Effector memory CD4-positive, alpha-beta T cell (primary cell): ENCODE results near the gene HIRA.
"Not testable (repeated sequence)": the region's sequence is repeated elsewhere in the genome, so short reads cannot be mapped to it uniquely, and the experiment has no call there.

Source experiments
- DNase-seq, 3 donors: peaks; one replicate each; pipeline ENCODE4 v3.0.0-alpha.2; 2020
- H3K27ac ChIP-seq: 2 replicates; pipeline ENCODE4 v1.7.0; 2013; ENCODE audit warnings: mild to moderate bottlenecking, low read length, moderate library complexity; ENCODE audit not compliant: insufficient read depth, poor library complexity, severe bottlenecking
- H3K27me3 ChIP-seq: replicated peaks from 2 replicates; pipeline ENCODE4 v1.7.0; 2013; ENCODE audit warnings: mild to moderate bottlenecking, low read length; ENCODE audit not compliant: insufficient read depth, control insufficient read depth, poor library complexity, severe bottlenecking
- H3K36me3 ChIP-seq: 2 replicates; pipeline ENCODE4 v1.7.0; 2013; ENCODE audit warnings: mild to moderate bottlenecking, low read length, moderate library complexity; ENCODE audit not compliant: control insufficient read depth, insufficient read depth
- H3K4me1 ChIP-seq: 2 replicates; pipeline ENCODE4 v1.7.0; 2013; ENCODE audit warnings: low read length, mild to moderate bottlenecking; ENCODE audit not compliant: control insufficient read depth, insufficient read depth, poor library complexity, severe bottlenecking
- H3K4me3 ChIP-seq: 2 replicates; pipeline ENCODE4 v1.7.0; 2013; ENCODE audit warnings: low read length, low read depth, mild to moderate bottlenecking; ENCODE audit not compliant: insufficient read depth, poor library complexity, severe bottlenecking
- H3K9me3 ChIP-seq: 2 replicates; pipeline ENCODE4 v1.7.0; 2013; ENCODE audit warnings: mild to moderate bottlenecking, low read length, moderate library complexity; ENCODE audit not compliant: control insufficient read depth

The HIRA gene

DNA sequence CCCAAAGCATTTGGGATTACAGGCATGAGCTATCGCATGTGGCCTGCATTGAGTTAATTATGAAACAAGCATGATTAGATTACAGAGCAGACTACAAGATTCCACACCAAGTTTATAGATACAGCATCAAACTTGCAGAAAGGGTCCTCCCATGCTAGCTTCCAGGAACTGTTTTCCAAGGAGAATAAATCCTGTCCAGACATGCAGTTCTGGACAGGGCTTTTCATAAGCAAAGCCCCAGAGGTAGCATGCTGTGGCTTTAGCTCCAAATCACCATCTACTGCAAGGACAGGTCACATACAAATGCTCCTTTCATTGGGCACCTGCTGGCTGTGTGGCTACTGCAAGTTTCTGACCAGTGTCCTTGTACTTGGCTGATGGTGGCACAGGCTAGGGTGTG, 57.1 kb downstream of the HIRA start:
- H3K27ac ChIP-seq = no peak overlapping the region
- no peak overlapping the region for H3K4me3 ChIP-seq
- no peaks in the 10 kb centered on the region for H3K27me3 ChIP-seq
- H3K9me3 ChIP-seq = no peaks in the 10 kb centered on the region
- no peak for DNase-seq
- no peaks in the 10 kb centered on the region for H3K4me1 ChIP-seq
- H3K36me3 ChIP-seq = peaks cover 67% of the 10 kb centered on the region

DNA sequence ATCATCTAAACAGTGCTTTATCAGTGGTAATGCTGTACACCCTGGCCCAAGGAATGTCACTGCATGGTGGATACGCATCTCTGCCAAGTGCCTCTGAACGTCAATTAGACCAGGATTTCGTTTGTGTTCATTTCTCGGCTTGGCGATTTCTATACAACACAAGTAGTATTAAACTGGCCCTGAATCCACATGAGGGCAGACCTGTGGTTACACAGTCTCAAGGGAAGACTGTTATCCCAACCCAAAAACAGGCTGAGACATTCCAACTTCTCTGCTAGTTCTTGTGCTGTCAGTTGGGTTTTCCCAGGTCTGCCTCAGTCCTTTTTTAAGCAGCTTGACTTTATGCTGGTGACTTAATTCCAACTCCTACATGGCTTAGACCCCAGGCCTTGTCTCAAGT, 58.1 kb downstream of the HIRA start:
- H3K9me3 ChIP-seq = no peaks in the 10 kb centered on the region
- no peak overlapping the region for H3K27ac ChIP-seq
- H3K4me3 ChIP-seq = no peak overlapping the region
- H3K4me1 ChIP-seq = no peaks in the 10 kb centered on the region
- no peaks in the 10 kb centered on the region for H3K27me3 ChIP-seq
- H3K36me3 ChIP-seq = peaks cover 73% of the 10 kb centered on the region
- DNase-seq = no peak

DNA sequence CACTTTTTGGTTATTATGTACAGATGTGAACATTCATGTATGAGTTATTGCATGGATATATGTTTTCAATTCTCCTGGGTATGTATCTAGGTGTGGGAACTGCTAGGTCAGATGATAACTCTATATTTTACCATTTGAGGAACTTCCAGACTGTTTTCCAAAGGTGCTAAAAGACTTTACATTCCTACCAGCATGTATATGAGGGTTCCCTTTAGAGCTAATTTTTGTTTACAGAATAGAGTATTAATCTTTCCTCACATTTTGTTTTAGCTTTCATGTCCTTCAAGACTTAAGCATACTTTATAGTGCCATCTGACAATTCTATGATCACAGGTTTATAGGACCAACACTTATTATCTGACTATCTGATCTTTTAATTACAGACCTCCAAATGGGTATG, 59.6 kb downstream of the HIRA start:
- Histone ChIP-seq H3K27me3 (no peaks in the 10 kb centered on the region), H3K36me3 (peaks cover 71% of the 10 kb centered on the region), H3K9me3 (no peaks in the 10 kb centered on the region), H3K4me3 (no peak overlapping the region), H3K27ac (no peak overlapping the region), H3K4me1 (no peaks in the 10 kb centered on the region)
- DNase-seq = no peak

DNA sequence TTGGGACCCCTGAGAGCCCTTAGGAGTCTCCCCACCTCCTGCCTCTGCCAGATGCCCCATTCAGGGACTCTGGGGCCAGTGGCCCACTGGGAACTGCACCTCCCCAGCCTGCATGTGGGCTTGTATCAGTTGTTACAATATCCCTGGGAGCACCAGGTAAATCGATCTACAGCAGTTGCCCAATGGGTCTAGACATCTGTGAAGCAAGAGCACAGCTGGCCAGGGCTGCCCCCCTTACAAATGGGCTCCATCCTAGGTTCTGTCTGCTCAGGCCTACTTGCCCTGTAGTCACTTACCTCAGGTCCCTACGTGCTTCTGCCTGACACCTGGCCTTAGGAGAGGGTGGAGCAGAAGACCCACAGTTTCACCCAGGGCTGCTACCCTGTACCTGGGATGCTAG, 62.7 kb downstream of the HIRA start:
- Histone ChIP-seq H3K27me3 (no peaks in the 10 kb centered on the region), H3K4me1 (no peaks in the 10 kb centered on the region), H3K4me3 (no peak overlapping the region), H3K36me3 (peaks cover 49% of the 10 kb centered on the region), H3K9me3 (no peaks in the 10 kb centered on the region), H3K27ac (no peak overlapping the region)
- no peak for DNase-seq

DNA sequence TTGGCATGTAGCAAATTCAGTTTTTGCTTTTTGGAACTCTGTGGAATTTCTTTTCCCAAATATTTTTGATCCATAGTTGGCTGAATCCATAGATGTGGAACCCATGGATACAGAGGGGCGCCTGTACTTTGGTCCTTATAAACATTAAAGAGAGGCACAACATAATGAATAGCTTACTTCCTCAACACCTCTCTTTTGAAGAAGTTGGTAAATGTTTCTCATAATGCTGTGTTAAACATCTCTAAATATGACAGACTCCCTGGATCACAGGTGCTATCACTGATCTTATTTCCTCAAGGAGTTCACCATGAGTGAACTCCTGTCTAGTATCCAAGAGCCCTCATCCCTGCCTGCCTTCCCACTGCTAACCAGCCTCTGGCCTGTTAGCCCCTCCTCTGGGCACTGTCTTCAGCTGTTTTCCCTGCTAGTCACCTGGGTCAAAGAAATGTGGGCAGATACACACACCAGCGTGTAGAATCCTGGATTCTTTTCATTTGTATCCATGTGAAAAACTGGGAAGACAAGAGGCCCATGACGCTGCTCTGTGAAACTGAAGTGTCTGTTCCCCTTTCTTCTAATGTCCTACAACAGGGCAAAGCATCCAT, 63.7 kb downstream of the HIRA start:
- DNase-seq = no peak
- Histone ChIP-seq H3K4me3 (no peak overlapping the region), H3K4me1 (no peaks in the 10 kb centered on the region), H3K27ac (no peak overlapping the region), H3K36me3 (peaks cover 43% of the 10 kb centered on the region), H3K9me3 (no peaks in the 10 kb centered on the region), H3K27me3 (no peaks in the 10 kb centered on the region)

DNA sequence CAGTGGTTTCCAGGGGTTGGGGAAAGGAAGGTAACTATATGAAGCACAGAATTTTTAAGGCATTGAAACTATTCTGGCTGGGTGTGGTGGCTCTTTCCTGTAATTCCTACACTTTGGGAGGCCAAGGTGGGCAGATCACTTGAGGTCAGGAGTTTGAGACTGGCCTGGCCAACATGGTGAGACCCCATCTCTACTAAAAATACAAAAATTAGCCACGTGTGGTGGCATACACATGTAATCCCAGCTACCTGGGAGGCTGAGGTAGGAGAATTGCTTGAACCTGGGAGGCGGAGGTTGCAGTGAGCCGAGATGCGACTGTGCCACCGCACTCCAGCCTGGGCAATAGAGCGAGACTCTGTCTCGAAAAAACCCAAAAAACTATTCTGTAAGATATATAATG, 68.0 kb downstream of the HIRA start:
- not testable (repeated sequence) for H3K27me3 ChIP-seq, DNase-seq, H3K4me3 ChIP-seq, H3K9me3 ChIP-seq, H3K4me1 ChIP-seq, H3K27ac ChIP-seq
- H3K36me3 ChIP-seq = peaks cover 50% of the 10 kb centered on the region

DNA sequence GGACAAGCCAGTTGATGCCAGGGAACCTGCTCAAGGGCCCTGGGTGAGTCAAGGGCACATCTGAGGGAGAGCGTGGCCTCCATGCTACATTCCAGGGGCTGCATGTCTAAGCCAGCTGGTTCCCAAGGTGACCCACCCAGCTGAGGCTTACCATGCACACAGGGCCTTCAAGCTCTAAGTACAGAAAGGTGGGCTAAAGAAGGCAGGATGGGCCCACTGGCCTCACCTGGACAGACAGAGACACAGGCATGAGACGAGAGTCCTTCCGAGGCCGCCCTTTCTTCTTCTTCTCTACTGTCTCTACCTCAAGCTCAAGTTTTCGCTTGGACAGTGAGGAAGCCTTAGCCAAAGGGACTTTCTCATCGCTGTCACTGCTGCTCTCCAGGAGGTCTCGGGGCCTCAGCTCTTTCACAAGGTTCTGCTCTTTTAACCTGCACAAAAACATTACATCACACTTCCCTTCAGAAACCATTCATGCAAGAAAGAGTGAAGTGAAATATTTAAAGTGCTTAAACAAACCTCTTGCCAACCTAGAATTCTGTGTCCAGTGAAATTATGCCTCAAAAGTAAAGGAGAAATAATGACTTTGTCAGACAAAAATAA, 69.9 kb downstream of the HIRA start:
- no peak overlapping the region for H3K27ac ChIP-seq
- no peak for DNase-seq

DNA sequence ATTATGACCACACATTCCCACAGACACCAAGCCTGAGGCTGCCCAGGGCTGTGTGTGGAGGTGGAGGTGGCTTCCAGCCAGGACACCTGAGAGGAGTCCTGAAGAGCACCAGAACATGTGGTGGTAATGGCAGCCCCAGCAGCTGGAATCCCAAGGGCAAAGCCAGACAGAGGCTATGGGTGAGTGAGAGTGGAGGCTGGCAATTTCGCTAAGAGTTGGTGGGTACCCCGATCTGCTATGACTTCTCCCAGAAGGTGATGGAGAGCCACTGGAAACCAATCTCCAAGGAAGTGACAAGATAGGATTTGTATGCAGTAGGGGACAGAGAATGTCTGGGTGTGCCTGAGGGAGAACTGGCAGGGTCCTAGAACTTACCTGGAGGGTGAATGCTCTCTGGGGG, 70.7 kb downstream of the HIRA start:
- H3K4me3 ChIP-seq = no peak overlapping the region
- no peaks in the 10 kb centered on the region for H3K9me3 ChIP-seq
- no peak overlapping the region for H3K27ac ChIP-seq
- no peaks in the 10 kb centered on the region for H3K27me3 ChIP-seq
- H3K4me1 ChIP-seq = no peaks in the 10 kb centered on the region
- no peak for DNase-seq
- peaks cover 64% of the 10 kb centered on the region for H3K36me3 ChIP-seq

More for the DNA sequence above, 69.9 kb downstream of the HIRA start:
- Histone ChIP-seq H3K4me1 (no peaks in the 10 kb centered on the region), H3K27me3 (no peaks in the 10 kb centered on the region), H3K4me3 (no peak overlapping the region), H3K36me3 (peaks cover 59% of the 10 kb centered on the region), H3K9me3 (no peaks in the 10 kb centered on the region)

DNA sequence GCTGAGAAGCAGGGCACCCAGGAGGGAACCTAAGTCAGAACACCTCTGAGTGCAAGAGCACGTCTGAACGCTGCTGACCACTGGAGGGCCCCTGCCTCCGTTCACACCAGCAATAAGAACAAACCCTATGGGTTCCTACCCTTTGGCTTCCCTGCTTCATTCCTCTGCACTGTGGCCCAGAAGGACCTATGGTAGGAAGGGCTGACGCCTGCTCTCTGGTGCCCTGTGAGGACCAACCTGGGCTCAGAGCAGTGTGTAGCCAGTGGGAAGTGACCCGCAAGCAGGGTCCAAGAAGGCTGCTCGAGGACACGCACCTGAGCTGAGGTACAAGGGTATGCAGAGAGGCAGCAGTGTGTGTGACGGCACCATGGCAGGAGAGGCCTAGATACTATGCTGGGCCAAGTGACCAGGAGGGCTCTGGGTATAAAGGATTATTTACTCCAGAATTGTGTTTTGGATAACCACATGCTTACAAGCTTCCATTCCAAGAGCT, 71.2 kb downstream of the HIRA start:
- no peaks in the 10 kb centered on the region for H3K9me3 ChIP-seq
- H3K27ac ChIP-seq = no peak overlapping the region
- H3K4me3 ChIP-seq = no peak overlapping the region
- DNase-seq = no peak
- H3K4me1 ChIP-seq = no peaks in the 10 kb centered on the region
- H3K36me3 ChIP-seq = peaks cover 64% of the 10 kb centered on the region
- no peaks in the 10 kb centered on the region for H3K27me3 ChIP-seq

DNA sequence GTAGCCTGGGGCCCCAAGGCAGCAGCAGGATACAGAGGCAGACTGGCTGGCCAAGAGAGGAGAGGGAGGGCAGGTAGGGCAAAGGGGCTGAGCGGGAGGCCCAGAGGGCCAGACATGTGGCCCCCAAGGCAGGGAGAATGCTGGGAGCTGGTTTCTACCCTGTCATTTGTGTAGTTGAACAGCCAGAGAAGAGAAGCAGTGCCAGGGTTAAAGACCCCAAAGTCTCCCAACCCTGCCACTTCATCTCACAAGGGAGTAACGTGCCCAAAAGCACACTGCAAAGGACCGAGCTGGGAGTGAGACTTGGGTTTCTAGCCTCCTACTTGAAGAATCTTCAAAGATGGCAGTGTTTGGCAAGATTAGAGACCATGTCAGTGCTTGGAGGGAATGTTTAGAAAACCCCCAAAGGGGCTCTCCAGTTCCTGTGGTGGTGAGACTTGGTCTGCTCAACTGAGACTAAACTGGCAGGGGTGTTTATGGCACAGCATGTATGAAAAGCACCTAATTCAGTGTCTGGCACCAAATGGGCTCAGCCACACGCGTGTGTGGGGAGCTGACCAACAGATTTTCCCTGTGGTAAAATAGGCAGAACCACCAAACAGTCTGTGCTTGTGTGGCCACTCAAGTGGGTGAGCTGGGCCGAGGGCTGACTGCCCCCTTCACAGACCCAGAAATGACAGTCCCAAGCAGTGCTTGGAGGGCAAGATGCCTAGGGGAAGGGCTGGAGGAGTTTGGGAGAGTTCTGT, 71.8 kb downstream of the HIRA start:
- Histone ChIP-seq H3K9me3 (no peaks in the 10 kb centered on the region), H3K27ac (no peak overlapping the region), H3K36me3 (peaks cover 66% of the 10 kb centered on the region), H3K4me1 (no peaks in the 10 kb centered on the region), H3K4me3 (no peak overlapping the region), H3K27me3 (no peaks in the 10 kb centered on the region)
- no peak for DNase-seq
